ENCODE data around the gene ALDH5A1.
A peak's percentile ranks its signal among the peaks of the same experiment; 100 is the strongest.
"Not testable (repeated sequence)": the region's sequence is repeated elsewhere in the genome, so short reads cannot be mapped to it uniquely, and the experiment has no call there.

ALDH5A1 gene

DNA sequence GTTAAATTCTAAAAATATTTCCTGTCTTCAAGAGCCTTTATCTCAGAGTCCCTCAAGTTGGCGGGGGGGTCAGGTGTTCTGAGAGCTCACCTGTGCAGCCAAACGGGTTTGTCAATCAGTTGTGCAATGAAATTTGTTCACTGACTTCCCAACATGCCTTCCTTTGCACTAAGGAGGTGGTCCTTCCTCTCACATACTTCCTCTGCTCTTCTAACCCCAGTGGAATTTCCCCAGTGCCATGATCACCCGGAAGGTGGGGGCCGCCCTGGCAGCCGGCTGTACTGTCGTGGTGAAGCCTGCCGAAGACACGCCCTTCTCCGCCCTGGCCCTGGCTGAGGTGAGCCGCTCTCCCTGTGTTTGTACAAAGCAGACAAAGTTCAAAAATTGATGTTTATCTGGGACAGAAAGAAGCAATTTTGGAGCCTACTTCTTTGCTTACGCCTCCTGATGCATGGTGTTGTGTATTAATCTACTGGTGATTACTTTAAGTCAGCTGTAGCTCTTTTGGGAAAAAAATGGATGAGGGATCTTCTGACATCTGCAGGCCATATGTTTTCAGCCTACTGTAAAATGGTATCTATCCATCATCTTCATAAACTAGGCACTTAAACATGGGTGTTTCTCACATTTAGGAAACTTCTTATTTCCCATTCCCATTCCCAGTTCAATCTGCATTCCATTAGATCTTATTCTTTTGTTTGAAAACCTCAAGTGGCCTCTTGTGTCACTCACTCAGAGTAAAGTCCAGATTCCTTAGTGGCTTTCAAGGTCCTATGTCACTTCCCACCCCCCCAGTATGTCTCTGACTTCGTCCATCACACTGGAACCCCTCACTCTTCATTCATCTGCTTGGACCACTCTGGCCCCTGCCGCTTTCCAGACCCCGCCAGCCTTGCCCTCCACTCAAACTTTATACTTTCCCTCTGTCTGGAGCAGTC is 10.1 kb downstream of the ALDH5A1 start:
- no peak overlapping the region for H3K4me3 ChIP-seq (ENCODE audit: low read depth, low read length)
- TF ChIP-seq CTCF (IDR thresholded peaks at IDR 0.05; ENCODE audit: borderline replicate concordance, insufficient read depth, low read depth, low read length) = no peak

DNA sequence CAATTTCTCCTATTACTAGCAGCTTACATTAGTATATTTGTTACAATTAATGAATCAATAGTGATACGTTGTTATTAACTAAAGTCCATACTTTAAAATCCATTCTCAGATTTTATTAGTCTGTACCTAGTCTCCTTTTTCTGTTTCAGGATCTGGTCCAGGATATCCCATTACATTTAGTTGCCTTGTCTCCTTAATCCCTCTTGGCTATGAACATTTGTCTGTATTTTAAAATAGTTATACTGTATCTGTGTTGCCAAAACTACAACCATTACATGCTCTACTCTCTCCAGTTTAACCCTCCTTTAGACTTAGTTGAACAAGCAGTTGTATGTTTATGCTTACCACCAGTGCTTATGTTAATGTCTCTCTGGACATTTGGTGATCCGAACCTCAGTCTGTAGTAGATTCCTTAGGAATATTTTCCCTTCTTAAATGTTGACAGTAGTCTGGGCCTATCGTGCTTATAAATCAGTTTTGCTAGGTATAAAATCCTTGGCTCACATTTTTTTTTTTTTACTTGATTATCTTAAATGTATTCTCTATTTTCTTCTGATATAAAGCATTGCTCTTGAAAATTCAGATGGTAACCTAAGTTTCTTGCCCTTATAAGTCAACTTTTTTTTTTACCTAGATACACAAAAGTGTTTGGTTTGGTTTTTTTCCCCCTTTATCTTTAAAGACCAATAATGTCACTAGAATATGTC is 12.2 kb downstream of the ALDH5A1 start:
- no peak for TF ChIP-seq CTCF (IDR thresholded peaks at IDR 0.05; ENCODE audit: borderline replicate concordance, insufficient read depth, low read depth, low read length)
- no peak overlapping the region for H3K4me3 ChIP-seq (ENCODE audit: low read depth, low read length)

DNA sequence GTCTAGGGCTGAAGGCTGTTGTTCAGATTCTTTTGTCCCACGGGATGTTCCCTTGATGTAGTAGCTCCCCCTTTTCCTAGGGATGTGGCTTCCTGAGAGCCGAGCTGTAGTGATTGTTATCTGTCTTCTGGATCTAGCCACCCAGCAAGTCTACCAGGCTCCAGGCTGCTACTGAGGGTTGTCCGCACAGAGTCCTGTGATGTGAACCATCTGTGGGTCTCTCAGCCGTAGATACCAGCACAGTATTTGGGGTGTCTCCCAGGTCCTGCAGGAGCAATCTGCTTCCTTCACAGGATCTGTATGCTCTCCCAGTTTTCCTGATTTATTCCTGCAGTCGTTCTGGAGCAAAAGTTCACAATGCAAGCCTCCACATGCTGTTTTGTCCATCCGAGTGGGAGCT is 17.2 kb downstream of the ALDH5A1 start:
- H3K4me3 ChIP-seq (ENCODE audit: low read depth, low read length) = not testable (repeated sequence)

DNA sequence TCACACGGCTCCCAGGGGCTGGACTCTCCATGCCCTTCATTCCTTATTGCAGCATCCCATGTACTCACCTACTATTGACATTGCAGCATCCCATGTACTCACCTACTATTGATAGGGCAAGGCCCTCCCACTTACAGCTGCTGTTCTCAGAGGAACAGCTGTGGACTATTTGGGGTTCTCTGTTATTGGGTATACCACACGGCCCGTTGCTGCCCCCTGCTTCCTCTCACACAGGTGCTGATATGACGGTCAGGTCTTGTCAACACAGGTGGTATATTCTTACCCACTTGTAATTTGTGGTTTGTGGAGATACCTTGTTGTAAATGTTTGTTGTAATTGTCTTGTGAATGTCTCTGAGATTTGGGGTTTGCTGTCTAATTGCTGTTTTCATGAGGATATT is 18.8 kb downstream of the ALDH5A1 start:
- H3K4me3 ChIP-seq (ENCODE audit: low read depth, low read length) = no peak overlapping the region
- TF ChIP-seq CTCF (IDR thresholded peaks at IDR 0.05; ENCODE audit: borderline replicate concordance, insufficient read depth, low read depth, low read length) = no peak

- TF ChIP-seq CTCF (IDR thresholded peaks at IDR 0.05; ENCODE audit: borderline replicate concordance, insufficient read depth, low read depth, low read length) = no peak
- H3K4me3 ChIP-seq (ENCODE audit: low read depth, low read length) = peak overlapping the region; percentile 17
These were observed 23.1 kb downstream of the ALDH5A1 start for GRCh38 chr6:24517659-24518543.

GRCh38 chr6:24520929-24521546 is 26.3 kb downstream of the ALDH5A1 start:
- peak; percentile 82 for TF ChIP-seq CTCF (IDR thresholded peaks at IDR 0.05; ENCODE audit: borderline replicate concordance, insufficient read depth, low read depth, low read length)
- H3K4me3 ChIP-seq (ENCODE audit: low read depth, low read length) = no peak overlapping the region

All from GM12875 (cell line).